CD14-positive monocyte (primary cell): ENCODE data around the gene KCNA10. TPM values are rescaled to one million over a fixed set of nuclear protein-coding genes. Genes with fewer than 3 reads are reported as not detected.

Experiments
- DNase-seq, 3 donors: peaks; one replicate each; pipeline ENCODE4 v3.0.0-alpha.2; 2011 to 2022
- H2AFZ ChIP-seq: 2 replicates; pipeline ENCODE4 v1.6.0; 2012; ENCODE audit warnings: mild to moderate bottlenecking, low read depth, low read length, inconsistent platforms; ENCODE audit not compliant: insufficient read depth, poor library complexity, severe bottlenecking
- H3K27ac ChIP-seq, 2 donors: 1 replicate in 1 of 2; 2 replicates in 1 of 2; pipeline ENCODE4 v1.5.1; 2012 to 2013; ENCODE audit warnings: low read length in 2 of 2, control low read depth in 1 of 2, inconsistent platforms in 1 of 2, low read depth in 1 of 2, mild to moderate bottlenecking in 1 of 2
- H3K27me3 ChIP-seq, 2 donors: one replicate each; pipeline versions ENCODE4 v1.6.0 to v1.6.1; 2011 to 2013; ENCODE audit warnings: low read length in 2 of 2; ENCODE audit not compliant: control insufficient read depth in 2 of 2, insufficient read depth in 2 of 2
- H3K36me3 ChIP-seq, 2 donors: replicated peaks in 1 of 2; 1 replicate in 1 of 2; 2 replicates in 1 of 2; pipeline versions ENCODE4 v1.5.1 to v1.6.1; 2012 to 2013; ENCODE audit warnings: low read length in 2 of 2, control low read depth in 1 of 2, inconsistent platforms in 1 of 2, mild to moderate bottlenecking in 1 of 2; ENCODE audit not compliant: insufficient read depth in 2 of 2, control insufficient read depth in 1 of 2
- H3K4me1 ChIP-seq, 2 donors: 1 replicate in 1 of 2; 2 replicates in 1 of 2; pipeline versions ENCODE4 v1.5.1 to v1.6.1; 2012 to 2013; ENCODE audit warnings: low read length in 2 of 2, control low read depth in 1 of 2, inconsistent platforms in 1 of 2, mild to moderate bottlenecking in 1 of 2, moderate library complexity in 1 of 2; ENCODE audit not compliant: insufficient read depth in 2 of 2, control insufficient read depth in 1 of 2
- H3K4me2 ChIP-seq: replicated peaks from 2 replicates; pipeline ENCODE3; 2012; ENCODE audit warnings: low read length, moderate library complexity, mild to moderate bottlenecking; ENCODE audit not compliant: poor library complexity, severe bottlenecking; ENCODE audit errors: extremely low read depth
- H3K4me3 ChIP-seq, 3 experiments: fragments of 200-600 bp in 1 of 3; sonication (generic) in 1 of 3; replicated peaks in 1 of 3; 1 replicate in 2 of 3; 2 replicates in 1 of 3; pipeline ENCODE4 v1.5.1; 2011 to 2013; ENCODE audit warnings: low read length in 3 of 3, mild to moderate bottlenecking in 3 of 3, control low read depth in 2 of 3, low read depth in 2 of 3, inconsistent platforms in 1 of 3, moderate library complexity in 1 of 3
- H3K79me2 ChIP-seq: 2 replicates; pipeline ENCODE4 v1.6.0; 2012; ENCODE audit warnings: mild to moderate bottlenecking, control low read depth, inconsistent platforms, low read length, moderate library complexity; ENCODE audit not compliant: insufficient read depth
- H3K9ac ChIP-seq: 2 replicates; pipeline ENCODE4 v1.6.0; 2017; ENCODE audit warnings: low read length, mild to moderate bottlenecking; ENCODE audit not compliant: insufficient read depth, poor library complexity, severe bottlenecking
- H3K9me3 ChIP-seq, 2 donors: replicated peaks in 1 of 2; 1 replicate in 1 of 2; 2 replicates in 1 of 2; pipeline versions ENCODE4 v1.5.1 to v1.6.1; 2012 to 2013; ENCODE audit warnings: low read length in 2 of 2, control low read depth in 1 of 2; ENCODE audit not compliant: control insufficient read depth in 1 of 2, insufficient read depth in 1 of 2
- H4K20me1 ChIP-seq: 2 replicates; pipeline ENCODE4 v1.6.0; 2012; ENCODE audit warnings: mild to moderate bottlenecking, low read length, control low read depth, moderate library complexity; ENCODE audit not compliant: insufficient read depth
- H3K27ac Mint-ChIP-seq, 7 donors: one replicate each; pipeline ENCODE4 v1.8.0; 2020; ENCODE audit warnings: mild to moderate bottlenecking in 7 of 7, mixed read lengths in 7 of 7, moderate library complexity in 6 of 7, inconsistent platforms in 2 of 7
- H3K27me3 Mint-ChIP-seq, 3 donors: one replicate each; pipeline ENCODE4 v1.8.0; 2021 to 2022; ENCODE audit warnings: low read depth in 3 of 3, mild to moderate bottlenecking in 3 of 3, mixed read lengths in 3 of 3, moderate library complexity in 3 of 3, inconsistent platforms in 1 of 3
- H3K36me3 Mint-ChIP-seq, 2 donors: one replicate each; pipeline ENCODE4 v1.8.0; 2020; ENCODE audit warnings: mixed read lengths in 2 of 2, inconsistent platforms in 1 of 2, mild to moderate bottlenecking in 1 of 2
- H3K4me1 Mint-ChIP-seq: one replicate; pipeline ENCODE4 v1.8.0; 2020; ENCODE audit warnings: mild to moderate bottlenecking, mixed read lengths
- H3K4me3 Mint-ChIP-seq, 2 donors: one replicate each; pipeline ENCODE4 v1.8.0; 2020; ENCODE audit warnings: mild to moderate bottlenecking in 2 of 2, mixed read lengths in 2 of 2, moderate library complexity in 1 of 2
- H3K9me3 Mint-ChIP-seq, 7 donors: one replicate each; pipeline ENCODE4 v1.8.0; 2020 to 2022; ENCODE audit warnings: mixed read lengths in 7 of 7, mild to moderate bottlenecking in 6 of 7, moderate library complexity in 6 of 7, inconsistent platforms in 2 of 7
- WGBS: methylation state at CpG from one replicate; pipeline ENCODE4 v1.1.5; 2013; ENCODE audit warnings: missing lambda C conversion rate; ENCODE audit not compliant: insufficient coverage; 5-methylcytosine and 5-hydroxymethylcytosine counted together
- intact Hi-C, 2 donors: fragments of 100-400 bp; cut with micrococcal nuclease; formaldehyde crosslinking; loops; one replicate each; pipeline versions ENCODE4 v1.15.0 to v1.15.1; 2023
- polyA plus RNA-seq, 3 donors: library from polyadenylated mRNA; depleted of rRNA in 1 of 3; unstranded in 2 of 3; stranded (reverse) in 1 of 3; fragments of 300-500 nt in 2 of 3; fragments of >200 nt in 1 of 3; fragmentation: Illumina TruSeq in 2 of 3; gene quantifications; 1 replicate in 2 of 3; 2 replicates in 1 of 3; pipeline ENCODE4 v1.2.3, GENCODE V29; 2012 to 2021
- TF ChIP-seq, protein P1 (sequence below): fragments of 200-600 bp; IDR thresholded peaks from one replicate; pipeline ENCODE4 v1.8.0; 2022; ENCODE audit warnings: antibody characterized with exemption, mild to moderate bottlenecking

The KCNA10 gene
- polyA plus RNA-seq, 3 donors: not detected

DNA sequence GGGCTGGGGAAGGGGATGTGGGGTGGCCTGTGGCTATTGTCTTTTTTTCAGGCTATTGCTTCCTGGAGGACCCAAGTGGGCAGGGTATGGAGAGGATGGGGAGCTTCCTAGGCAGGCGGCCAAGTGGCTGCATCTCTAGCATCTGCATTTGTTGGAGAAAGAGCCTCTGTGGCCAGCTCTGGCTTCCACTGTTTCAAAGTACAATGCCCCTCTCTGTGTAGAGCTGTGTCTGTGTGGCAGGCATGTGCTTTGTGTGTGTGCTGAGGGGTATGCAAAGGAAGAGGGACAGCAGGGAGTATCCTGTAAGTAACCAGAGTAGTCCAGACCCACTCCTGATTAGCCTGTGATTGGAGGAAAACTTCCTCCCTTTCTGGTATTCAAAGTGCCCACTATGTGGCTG lies 46.6 kb upstream of the KCNA10 start:
- Histone ChIP-seq H3K4me2 (no peak overlapping the region), H3K4me3 (no peak overlapping the region)

GRCh38 chr1:110563089-110563488 lies 44.1 kb upstream of the KCNA10 start:
- no peaks in the 10 kb centered on the region for H3K36me3 Mint-ChIP-seq
- intact Hi-C loops: no loop called here
- peak overlapping the region in 1 of 7 donors; percentile 66 for H3K27ac Mint-ChIP-seq
- Histone ChIP-seq H3K79me2 (no peaks in the 10 kb centered on the region), H3K4me2 (no peak overlapping the region), H2AFZ (no peak overlapping the region), H3K27ac (no peak overlapping the region), H3K9me3 (no peaks in the 10 kb centered on the region), H3K27me3 (peaks cover 0 to 7% of the 10 kb centered on the region in 2 donors), H4K20me1 (no peaks in the 10 kb centered on the region), H3K4me3 (no peak overlapping the region), H3K36me3 (no peaks in the 10 kb centered on the region), H3K9ac (no peak overlapping the region), H3K4me1 (no peaks in the 10 kb centered on the region)
- no peaks in the 10 kb centered on the region for H3K4me1 Mint-ChIP-seq
- no peak for DNase-seq
- 77% methylated on average over 3 of the region's 4 CpGs for WGBS
- TF ChIP-seq, protein P1, sequence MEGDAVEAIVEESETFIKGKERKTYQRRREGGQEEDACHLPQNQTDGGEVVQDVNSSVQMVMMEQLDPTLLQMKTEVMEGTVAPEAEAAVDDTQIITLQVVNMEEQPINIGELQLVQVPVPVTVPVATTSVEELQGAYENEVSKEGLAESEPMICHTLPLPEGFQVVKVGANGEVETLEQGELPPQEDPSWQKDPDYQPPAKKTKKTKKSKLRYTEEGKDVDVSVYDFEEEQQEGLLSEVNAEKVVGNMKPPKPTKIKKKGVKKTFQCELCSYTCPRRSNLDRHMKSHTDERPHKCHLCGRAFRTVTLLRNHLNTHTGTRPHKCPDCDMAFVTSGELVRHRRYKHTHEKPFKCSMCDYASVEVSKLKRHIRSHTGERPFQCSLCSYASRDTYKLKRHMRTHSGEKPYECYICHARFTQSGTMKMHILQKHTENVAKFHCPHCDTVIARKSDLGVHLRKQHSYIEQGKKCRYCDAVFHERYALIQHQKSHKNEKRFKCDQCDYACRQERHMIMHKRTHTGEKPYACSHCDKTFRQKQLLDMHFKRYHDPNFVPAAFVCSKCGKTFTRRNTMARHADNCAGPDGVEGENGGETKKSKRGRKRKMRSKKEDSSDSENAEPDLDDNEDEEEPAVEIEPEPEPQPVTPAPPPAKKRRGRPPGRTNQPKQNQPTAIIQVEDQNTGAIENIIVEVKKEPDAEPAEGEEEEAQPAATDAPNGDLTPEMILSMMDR: no peak
- H3K9me3 Mint-ChIP-seq: no peaks in the 10 kb centered on the region
- H3K27me3 Mint-ChIP-seq: peaks cover 14 to 27% (median 26%) of the 10 kb centered on the region in 3 donors
- H3K4me3 Mint-ChIP-seq: no peak overlapping the region

More for the DNA sequence above, 46.6 kb upstream of the KCNA10 start:
- Histone ChIP-seq H3K4me1 (no peaks in the 10 kb centered on the region), H4K20me1 (no peaks in the 10 kb centered on the region), H3K9ac (no peak overlapping the region), H3K27ac (no peak overlapping the region), H3K36me3 (no peaks in the 10 kb centered on the region), H3K27me3 (peaks cover 4% of the 10 kb centered on the region in 2 donors), H3K9me3 (no peaks in the 10 kb centered on the region), H2AFZ (no peak overlapping the region), H3K79me2 (no peaks in the 10 kb centered on the region)
- Mint-ChIP-seq H3K27ac (no peak overlapping the region), H3K4me3 (no peak overlapping the region), H3K36me3 (no peaks in the 10 kb centered on the region), H3K27me3 (peaks cover 9 to 21% (median 17%) of the 10 kb centered on the region in 3 donors), H3K4me1 (no peaks in the 10 kb centered on the region), H3K9me3 (no peaks in the 10 kb centered on the region)
- intact Hi-C loops: no loop called here
- no peak for DNase-seq
- WGBS: no CpG with 5 or more reads among the region's 1 CpG
- TF ChIP-seq, protein P1: no peak
